HG03108 (cell line): ENCODE data around the gene ARHGEF19.
"Not testable (repeated sequence)": the region's sequence is repeated elsewhere in the genome, so short reads cannot be mapped to it uniquely, and the experiment has no call there.

ENCODE experiments used
- ATAC-seq: cut with Tn5 transposase; IDR thresholded peaks from one replicate; pipeline ENCODE4 v1.9.1; 2021; ENCODE audit warnings: moderate library complexity; ENCODE audit not compliant: unreplicated experiment

Gene ARHGEF19

DNA sequence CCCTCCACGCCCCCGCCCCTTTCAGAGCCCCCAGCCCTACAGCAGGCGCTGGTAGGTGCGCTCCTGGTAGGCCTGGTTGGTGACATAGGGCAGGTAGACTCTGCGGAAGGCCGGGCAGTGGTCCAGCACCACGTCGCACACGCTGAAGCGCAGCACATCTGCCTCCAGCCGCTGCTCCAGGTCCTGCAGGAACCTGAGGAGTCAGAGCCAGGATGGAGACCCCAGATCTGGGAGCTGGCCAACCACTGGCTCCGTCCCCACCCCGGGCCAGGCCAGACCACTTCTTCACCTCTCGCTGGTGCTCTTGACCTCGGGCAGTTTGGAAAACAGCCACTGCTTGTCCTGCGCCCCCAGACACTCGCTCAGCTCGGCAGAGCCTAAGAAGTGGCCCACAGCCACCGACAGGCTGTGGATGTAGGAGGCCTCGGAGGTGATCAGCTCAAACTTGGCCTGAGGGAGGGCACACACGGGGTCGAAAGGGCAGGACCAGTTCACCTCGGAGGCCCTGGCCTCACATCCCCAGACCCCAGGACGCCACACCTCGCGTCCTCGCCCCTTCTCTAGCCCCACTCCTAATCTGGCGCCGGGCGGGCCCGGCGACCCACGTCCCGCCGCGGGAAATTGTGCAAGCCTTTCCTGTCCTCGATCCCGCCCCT is 6.4 kb downstream of the ARHGEF19 start:
- no peak for ATAC-seq

DNA sequence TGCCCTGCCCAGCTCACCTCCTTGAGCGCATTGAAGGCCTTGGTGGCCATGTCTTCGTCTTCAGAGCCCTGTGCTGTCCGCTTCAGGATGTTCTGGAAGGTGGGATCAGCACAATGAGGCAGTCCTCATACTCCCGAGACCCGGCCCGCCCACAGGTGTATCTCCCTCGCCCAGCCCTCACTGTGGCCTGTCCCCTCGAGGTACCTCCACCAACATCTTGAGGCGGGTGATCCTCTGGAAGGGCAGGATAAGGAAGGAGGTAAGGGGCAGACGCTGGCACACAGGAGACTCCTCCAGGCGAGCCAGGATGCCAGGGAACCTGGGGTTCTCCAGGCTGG is 7.1 kb downstream of the ARHGEF19 start:
- ATAC-seq: no peak

DNA sequence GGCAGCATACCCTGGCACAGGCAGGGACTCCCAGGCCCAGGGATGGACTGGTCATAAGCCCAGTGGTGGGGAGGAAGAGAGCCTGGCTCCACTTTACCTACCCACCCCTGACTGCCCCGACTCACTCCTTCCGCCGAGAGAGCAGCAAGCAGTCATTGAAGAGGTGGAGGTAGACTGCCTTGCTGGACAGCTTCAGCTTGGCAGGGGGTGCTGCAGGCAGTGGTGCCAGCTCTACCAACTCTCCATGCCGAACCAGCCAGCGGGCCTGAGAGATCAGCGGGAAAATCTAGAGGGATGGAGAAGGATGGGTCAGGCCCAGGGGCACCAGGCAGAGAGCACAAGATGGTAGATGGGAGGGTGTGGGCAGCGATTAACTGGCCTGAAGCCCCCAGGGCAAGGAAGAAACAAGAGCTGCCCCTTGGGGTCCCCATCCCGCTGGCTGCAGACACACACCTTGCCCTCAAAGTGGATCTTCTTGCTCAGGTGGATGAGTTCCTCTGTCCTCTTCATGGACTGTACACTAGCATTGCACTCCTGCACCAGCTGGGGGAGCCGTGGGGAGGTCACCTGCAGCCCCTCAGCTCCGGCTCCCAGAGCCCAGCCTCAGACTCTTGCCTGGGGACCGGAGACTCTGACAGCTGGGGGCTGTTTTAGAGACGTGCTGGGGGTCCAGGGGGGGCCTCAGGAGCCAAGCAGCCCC is 7.7 kb downstream of the ARHGEF19 start:
- ATAC-seq: no peak

DNA sequence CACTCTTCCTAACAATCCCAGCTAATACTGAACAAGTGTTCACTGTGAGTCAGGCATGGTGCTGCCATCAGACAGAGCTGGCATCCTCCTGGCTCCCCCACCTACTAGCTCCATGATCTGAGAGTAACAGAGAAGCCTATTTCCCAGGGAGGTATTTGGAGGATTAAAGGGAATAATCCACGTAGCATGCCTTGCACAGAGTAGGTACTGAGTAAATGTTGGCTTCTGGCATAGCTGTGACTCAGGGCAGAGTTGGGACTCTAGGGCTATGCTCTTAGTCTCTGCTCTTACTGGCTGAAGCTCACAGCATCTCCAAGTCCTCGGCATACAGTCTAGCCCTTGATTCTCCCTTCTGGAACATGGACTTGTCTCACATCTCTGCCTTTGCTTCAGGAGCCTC is 8.2 kb downstream of the ARHGEF19 start:
- no peak for ATAC-seq

DNA sequence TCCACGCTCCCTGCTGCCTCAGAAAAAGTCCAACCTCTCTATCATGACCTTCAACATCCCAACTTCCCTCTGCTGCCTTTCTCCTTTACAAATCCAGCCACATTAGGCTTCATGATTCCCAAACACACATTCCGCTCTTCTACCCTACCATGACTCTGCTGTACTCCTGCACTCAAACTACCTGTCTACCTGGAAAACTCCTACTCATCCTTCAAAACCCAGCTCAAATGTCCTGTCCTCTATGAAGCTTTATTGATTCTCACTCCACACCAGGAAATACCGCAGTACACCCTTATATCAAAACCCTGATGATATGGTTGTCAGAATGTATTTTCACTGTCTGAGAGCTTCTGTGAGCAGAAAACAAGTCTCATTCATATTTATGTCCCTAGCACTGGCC is 8.9 kb downstream of the ARHGEF19 start:
- no peak for ATAC-seq

DNA sequence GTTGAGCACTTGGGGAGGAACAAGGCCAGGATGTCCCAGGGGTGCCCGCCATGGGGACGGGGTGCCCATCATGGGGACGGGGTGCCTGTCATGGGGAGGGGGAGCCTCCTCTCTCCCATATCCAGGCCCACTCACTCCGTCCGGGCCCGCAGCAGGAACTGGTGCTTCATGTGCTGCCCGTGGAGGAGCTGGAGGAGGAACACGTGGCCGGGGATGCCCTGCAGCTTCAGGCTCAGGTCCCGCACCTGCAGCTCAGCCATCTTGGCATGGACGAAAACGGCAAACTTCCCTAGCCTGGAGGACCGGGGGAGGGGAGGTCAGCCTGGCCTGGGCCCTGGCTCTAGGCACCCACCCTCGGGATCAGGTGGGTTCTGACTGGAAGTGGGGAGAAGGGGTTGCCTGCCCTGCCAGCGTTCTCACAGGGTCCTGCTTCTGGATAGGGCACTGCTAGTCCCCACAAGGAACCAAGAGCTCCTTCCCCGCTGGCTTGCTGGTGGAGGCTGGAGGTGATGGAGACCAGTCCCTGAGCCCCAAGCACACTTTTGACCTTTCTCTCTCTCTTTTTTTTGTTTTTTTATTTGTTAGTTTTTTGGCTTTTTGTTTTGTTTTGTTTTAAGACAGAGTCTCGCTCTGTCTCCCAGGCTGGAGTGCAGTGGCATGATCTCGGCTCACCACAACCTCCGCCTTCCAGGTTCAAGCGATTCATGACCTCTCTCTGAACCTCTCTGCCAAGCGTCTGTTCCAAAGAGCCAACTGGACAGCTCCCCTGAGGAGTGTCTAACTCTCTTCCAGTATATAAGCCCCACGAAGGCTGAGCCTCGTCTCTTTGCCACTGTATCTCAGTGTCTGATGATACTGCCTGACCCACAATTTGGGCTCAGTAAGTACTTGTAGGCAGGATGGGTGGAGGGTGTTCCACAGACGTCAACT is 9.9 kb downstream of the ARHGEF19 start:
- ATAC-seq: no peak

DNA sequence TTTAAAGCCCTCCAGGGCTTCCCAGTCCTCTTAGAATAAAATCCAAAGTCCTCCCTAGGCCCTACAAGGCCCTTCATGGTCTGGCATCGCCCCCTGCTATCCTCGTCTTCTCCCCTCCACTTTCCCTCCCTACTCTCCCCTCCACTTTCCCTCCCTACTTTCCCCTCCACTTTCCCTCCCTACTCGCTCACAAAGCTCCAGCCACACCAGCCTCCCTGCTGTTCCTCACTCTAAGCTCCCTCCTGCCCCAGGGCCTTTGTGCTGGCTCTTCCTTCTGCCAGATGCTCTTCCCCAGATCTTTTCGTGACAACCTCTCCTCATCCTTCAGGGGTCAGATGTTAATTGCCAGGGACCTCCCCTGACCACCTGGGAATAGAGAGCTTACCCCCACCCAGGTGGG is 12.8 kb downstream of the ARHGEF19 start:
- ATAC-seq: no peak

DNA sequence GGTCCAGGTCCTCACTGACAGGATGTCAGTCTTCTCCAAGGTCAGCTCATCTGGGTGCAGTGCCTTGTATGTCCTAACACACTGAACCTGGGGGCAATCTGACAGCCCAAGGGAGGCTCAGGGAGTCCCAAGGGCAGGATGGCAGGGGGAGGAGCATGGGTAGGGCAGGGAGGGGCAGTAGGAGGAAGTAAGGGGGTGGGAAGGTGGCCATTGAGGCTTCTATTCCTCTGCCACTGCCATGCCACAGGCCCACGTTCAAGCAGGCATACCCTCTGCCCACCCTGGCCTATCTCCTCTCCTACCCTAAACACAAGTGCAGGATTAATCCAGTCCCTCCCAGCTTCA is 13.3 kb downstream of the ARHGEF19 start:
- no peak for ATAC-seq

DNA sequence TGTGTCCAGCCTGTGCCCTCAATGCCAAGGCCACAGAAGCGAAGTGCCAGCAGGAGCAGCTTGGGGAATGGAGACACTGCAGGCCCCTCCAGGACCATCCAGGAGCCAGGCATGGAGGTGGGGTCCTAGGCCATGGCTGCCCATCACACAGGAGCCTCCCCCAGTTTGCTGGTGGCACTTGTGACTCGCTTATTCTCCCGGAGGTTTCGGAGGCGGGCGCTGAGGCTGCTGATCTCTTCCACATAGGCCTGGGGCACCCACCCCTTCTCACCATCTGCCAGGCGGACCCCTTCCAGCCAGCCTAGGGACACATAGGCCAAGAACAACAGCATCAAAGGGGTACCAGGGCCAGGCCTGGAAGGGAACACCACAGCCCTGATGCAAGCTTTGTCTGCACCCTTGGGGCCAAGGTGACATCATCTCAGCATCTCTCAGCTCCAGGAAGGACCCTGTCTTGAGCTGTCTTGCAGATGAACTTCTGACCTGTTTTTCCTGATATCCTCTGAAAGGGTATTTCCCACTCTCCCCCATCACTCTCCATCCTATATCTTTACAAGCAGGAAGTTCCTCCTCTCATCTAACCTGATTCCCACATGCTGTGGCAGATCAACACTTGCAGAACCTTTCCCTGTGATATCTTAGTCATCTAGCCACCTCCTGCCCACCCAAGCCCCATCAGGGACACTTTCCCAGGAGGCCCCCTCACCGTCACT is 13.9 kb downstream of the ARHGEF19 start:
- ATAC-seq: no peak

DNA sequence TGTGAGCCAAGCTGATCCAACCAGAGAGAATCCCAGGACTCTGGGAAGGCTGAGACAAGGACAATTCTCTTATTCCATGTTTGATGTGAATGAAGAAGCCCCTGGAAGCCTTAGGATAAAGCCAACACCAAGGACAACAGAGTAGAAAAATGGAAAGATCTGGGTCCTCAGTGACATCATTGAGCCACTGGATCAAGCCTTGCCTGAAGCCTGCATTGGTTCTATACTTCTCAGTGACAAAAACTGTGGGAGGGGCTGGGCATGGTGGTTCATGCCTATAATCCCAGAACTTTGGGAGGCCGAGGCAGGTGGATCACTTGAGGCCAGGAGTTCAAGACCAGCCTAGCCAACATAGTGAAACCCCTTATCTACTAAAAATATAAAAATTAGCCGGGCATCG is 15.6 kb downstream of the ARHGEF19 start:
- ATAC-seq: no peak

DNA sequence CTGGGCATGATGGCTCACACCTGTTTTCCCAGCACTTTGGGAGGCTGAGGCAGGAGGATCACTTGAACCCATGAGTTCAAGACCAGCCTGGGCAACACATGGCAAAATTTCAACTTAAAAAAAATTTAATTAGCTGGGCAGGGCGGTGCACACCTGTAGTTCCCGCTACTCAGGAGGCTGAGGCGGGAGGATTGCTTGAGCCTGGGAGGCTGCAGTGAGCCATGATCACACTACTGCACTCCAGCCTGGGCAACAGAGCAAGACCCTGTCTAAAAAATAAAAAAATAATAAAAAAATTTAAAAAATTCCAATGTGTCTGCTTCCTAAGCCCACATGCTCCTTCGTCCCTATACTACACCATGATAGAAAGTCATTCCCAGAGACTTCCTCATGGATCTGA is 16.3 kb downstream of the ARHGEF19 start:
- ATAC-seq: not testable (repeated sequence)

DNA sequence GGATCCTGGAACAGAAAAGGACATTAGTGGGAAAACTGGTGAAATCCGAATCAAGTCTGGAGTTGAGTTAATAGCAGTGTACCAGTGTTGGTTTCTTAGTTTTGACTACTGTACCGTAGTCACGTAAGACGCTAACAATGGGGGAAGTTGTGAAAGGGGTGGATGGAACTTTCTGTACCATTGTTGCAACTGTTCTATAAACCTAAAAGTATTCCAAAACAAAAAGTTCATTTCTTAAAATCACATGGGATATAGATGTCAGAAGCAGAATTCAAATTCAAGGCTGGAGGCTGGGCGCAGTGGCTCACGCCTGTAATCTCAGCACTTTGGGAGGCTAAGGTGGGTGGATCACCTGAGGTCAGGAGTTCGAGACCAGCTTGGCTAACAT is 16.9 kb downstream of the ARHGEF19 start:
- ATAC-seq: no peak

DNA sequence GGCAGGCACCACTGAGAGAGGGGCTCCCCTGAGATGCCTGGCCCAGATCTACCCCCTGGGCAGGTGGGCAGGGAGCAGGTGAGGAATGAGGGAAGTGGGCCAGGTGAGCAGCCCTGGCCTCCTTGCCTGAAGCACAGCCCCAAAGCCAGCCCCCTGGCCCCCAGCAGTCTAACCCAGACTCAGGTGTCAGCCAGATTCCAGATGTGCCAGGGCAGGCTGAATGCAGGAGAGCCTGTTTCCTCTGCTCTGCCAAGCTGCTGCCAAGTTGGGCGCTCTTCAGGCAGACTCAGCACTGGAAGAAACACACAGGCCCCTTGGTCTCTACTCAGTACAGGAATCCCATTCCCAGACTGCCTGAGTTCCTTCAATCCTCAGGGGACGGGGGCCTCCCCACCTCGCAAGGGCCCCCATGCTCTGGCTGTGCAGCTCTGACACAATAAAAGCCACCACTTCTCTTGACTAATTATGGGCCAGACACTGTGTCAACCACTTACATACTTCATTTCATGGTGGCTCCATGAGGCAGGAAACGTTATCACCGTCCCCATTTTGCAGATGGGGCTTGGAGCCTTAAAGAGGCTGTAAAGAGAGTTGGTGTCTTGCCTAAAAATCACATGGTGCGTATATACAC is 20.4 kb downstream of the ARHGEF19 start:
- ATAC-seq: no peak

DNA sequence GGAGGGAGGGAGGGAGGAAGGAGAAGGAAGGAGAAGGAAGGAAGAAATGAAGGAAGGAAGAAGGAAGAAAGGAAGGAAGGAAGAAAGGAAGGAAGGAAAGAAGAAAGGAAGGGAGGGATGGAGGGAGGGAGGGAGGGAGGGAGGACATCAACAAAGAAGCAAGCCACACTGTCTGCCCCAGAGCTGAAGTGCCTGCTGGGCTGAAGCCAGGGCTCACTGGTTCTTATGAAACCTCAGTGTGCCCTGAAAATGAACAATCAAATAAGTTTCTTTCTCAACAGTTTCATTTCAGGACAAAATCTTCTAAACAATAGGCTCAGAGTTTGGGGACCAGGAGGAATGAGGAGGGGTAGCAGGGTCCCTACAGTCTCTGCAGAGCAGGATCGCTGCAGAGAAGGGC is 21.1 kb downstream of the ARHGEF19 start:
- ATAC-seq: no peak

DNA sequence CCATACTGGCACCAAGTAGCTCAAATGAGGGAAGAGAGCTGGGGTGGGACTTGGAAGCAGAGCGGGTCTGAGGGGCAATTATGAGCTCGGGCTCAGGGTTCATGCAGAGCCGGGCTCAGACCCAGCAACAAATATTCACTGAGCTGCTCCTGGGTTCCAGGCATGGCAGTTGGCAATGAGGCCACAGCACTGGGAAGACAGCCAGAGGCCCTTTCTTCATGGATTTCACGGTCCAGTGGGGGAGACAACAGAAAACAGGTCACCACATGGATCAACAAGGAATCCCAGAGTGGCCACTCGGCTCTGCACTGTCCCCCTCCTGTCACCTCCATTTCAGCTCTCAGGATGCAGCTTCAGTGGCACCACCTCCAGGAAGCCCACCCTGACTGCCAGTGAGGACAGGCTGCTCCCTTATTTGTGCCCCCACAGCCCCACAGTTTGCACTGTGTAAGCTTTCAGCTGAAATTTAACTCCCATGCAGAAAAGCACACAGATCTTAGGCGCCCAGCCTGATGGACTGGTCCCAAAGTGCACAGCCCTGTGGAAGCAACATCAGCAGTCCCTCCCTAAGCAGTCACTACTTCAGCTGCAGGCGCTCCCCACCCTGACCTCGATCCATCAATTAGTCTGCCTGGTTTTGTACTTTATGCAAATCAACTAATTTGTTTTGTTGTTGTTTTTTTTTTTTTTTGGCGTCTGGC is 22.4 kb downstream of the ARHGEF19 start:
- ATAC-seq: no peak

DNA sequence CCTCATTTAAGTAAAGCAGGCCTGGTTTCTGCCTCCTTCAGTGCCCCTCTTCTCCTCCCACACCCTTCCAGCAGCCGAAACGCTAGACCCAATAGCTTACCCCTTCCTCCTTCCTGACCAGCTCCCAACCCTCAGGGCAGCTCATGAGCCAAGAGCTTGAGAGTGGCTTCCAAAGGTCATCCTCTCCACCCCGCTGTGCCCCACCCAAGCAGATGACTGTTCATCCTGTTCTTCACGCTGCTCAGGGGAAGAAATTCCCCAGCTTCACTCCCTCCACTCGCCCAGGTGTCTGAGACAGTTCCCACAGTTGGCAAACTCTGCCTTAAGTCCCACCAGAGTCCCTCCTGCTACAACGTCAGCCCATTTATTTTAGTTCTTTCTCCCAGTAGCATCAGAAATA is 23.4 kb downstream of the ARHGEF19 start:
- ATAC-seq: no peak

DNA sequence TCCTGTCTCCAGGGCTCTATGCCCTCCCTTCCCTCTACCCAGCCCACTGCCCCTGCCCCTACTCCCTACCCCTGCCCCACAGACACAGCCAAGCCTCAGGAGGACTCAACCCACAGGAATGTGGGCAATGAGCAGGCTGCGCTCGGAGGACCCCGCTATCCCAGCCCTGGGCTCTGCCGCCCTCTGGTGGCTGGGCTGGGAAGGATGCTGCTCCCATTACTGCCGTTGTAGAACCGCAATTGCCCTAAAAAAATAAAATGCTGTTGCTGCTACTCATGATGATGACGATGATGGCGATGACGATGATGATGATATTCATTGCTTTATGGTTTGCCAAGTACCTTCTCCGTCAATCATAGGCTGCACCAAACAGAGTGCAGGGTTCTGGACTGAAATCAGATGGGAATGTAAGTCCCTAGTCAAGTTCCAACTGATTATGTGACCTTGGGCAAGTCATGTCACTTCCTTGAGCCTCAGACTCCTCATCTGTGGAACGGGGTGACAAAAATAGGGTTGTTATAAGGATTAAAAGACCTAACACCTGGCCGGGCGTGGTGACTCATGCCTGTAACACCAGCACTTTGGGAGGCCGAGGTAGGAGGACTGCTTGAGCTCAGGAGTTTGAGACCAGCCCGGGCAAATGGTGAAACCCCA is 24.6 kb downstream of the ARHGEF19 start:
- ATAC-seq: no peak

DNA sequence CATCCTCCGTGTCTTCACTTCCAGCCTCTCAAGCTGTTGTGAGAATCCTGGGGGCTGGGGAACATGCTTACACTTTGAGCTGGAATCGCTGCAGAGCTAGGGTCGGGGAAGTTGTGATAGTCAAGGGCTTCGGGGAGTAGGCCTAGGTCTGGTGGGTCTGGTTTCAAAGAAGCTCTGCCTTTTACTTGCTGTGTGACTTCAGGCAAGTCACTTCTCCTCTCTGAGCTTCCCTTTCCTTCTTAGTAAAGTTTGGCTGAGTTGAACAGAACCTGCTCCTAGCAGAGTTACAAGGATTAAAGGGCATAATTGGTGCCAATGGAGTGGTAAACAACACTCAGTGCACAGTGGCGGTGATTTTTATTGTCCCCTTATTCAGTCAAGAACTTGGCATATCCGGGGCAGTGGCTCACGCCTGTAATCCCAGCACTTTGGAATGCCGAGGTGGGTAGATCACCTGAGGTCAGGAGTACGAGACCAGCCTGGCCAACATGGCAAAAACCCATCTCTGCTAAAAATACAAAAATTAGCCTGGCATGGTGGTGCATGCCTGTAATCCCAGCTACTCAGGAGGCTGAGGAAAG is 25.7 kb downstream of the ARHGEF19 start:
- ATAC-seq: no peak

DNA sequence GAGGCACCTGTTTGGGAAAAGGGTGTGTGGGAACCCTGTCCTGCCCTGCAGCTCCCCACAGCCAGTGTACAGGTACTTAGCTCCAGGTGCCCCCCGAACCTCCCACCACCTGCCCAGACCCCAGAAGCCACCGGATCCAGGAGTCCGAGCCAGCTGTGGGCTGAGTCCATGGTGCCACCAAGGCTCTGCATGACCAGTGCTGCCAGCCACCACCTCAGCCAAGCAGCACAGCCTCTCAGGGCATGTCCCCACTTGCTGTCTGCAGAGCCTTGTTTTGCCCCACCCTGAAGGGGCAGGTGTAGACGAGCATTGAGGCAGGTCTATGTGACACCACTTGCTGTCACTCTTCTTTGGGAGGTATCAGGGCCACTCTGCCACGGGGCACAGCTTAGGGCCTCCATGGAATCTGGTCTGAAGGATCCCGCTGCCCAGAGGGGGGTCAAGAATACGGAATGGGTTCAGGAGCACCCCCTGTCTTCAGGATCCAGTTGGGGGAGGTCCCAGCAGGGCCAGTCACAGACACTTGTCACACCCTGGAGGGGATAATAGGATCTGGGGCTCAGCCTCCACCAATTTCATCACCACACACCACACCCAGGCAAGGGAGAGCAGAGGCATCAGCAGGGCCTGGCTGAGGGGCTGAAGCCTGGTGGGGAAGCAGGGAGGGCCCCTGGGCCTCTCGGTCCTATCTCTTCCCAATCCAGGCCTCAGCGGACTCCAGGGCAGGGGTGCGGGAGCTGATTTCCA is 27.7 kb downstream of the ARHGEF19 start:
- ATAC-seq: no peak
